ENCODE data around the gene CEP43. TPM values are rescaled to one million over a fixed set of nuclear protein-coding genes. Genes with fewer than 3 reads are reported as not detected.

CEP43 gene
- total and polyA plus RNA-seq, 2 experiments from 2014 or later, result 20.5 to 28.1 TPM

DNA sequence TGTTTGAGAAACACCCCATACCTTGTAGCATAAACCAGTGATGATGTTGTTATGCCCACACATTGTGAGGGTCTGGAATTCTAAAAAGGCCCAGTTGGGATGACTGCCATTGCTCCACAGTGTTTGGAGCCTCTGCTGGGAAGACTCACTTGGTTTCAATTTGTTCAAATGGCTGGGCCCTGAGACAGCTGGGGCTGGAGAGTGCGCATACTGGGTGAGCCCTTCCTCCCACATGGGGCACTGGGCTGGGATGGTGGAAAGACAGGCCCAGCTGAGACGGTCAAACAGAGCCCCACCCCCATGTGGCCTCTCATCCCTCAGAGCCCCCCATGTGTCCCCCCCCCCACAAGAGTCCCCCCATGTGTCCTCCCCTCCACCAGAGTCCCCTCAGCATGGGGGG, 22.6 kb upstream of the CEP43 start:
- no peaks in the 10 kb centered on the region for H3K79me2 ChIP-seq
- WGBS (ENCODE audit: low lambda C conversion rate, missing lambda C conversion rate), result no CpG with 5 or more reads among the region's 2 CpGs
- no peak for DNase-seq (ENCODE audit: low spot score)
- no peaks in the 10 kb centered on the region for H3K36me3 ChIP-seq (replicated peaks; ENCODE audit: insufficient read depth, low read depth)
- H3K27ac ChIP-seq, result no peak overlapping the region
- TF ChIP-seq EZH2phosphoT487 (IDR thresholded peaks at IDR 0.05; ENCODE audit: low read depth, severe bottlenecking, unreplicated experiment) (no peak), CTCF (IDR thresholded peaks at IDR 0.05; ENCODE audit: poor library complexity) (no peak), EZH2 (IDR thresholded peaks at IDR 0.05; ENCODE audit: borderline replicate concordance) (no peak)
- H3K9me2 ChIP-seq (replicated peaks; ENCODE audit: insufficient read depth), result no peaks in the 10 kb centered on the region
- H3K9me3 ChIP-seq (ENCODE audit: low read depth), result no peaks in the 10 kb centered on the region
- no peaks in the 10 kb centered on the region for H4K20me1 ChIP-seq (ENCODE audit: insufficient read depth, poor library complexity, severe bottlenecking)
- no peaks in the 10 kb centered on the region for H3K27me3 ChIP-seq
- H3K4me3 ChIP-seq, result no peak overlapping the region
- H3K4me1 ChIP-seq (ENCODE audit: insufficient read depth), result no peaks in the 10 kb centered on the region
- H3K4me2 ChIP-seq, result no peak overlapping the region
- no peak overlapping the region for H2AFZ ChIP-seq

DNA sequence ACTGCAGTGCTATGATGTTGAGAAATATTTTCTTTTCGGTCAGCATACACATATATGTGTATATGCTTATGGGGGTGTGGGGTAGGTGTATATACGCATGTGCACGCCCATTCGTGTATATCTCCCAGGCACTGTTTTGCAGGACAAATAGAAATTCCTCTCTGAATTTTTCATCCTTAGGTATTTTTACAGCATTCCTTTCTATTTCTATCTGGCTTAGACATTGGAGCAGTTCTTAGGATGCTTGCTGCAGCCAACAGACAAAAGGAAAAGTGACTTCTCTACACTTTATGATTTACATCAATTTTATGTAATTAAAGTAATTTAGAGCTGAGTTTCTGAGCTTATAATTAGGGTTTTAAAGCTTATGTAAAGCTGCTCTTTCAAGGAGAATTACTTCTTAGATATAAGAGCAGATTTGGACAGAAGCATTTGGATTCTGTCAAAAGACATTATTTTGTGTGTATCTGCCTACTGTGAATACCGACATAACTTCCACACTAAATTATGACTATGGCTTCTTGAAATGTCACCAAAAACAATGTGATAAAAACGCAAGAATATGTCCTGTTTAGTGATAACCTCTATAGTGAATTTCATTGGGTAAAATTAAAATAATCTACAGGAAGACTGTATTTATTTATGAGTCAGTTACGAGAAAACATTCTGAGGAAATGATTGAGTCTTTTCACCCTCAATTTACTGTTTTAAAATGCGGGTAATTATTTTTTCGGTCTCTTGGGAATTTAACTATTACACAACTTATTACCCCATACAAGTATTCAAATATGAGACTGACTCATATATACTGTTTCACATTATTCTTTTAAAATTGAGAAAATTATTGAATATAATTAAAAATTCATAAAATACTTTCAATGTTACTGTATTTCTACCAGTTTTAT, 21.3 kb upstream of the CEP43 start:
- Histone ChIP-seq H3K36me3 (replicated peaks; ENCODE audit: insufficient read depth, low read depth) (no peaks in the 10 kb centered on the region), H3K4me2 (no peak overlapping the region), H4K20me1 (ENCODE audit: insufficient read depth, poor library complexity, severe bottlenecking) (no peaks in the 10 kb centered on the region), H2AFZ (no peak overlapping the region), H3K4me3 (no peak overlapping the region), H3K4me1 (ENCODE audit: insufficient read depth) (no peaks in the 10 kb centered on the region), H3K27me3 (no peaks in the 10 kb centered on the region), H3K9me2 (replicated peaks; ENCODE audit: insufficient read depth) (no peaks in the 10 kb centered on the region), H3K9me3 (ENCODE audit: low read depth) (no peaks in the 10 kb centered on the region), H3K79me2 (no peaks in the 10 kb centered on the region), H3K27ac (no peak overlapping the region)
- no peak for DNase-seq (ENCODE audit: low spot score)
- WGBS (ENCODE audit: low lambda C conversion rate, missing lambda C conversion rate), result 84% methylated on average over 9 of the region's 9 CpGs
- TF ChIP-seq EZH2 (IDR thresholded peaks at IDR 0.05; ENCODE audit: borderline replicate concordance) (no peak), EZH2phosphoT487 (IDR thresholded peaks at IDR 0.05; ENCODE audit: low read depth, severe bottlenecking, unreplicated experiment) (no peak), CTCF (IDR thresholded peaks at IDR 0.05; ENCODE audit: poor library complexity) (no peak)

- H3K9me2 ChIP-seq (replicated peaks; ENCODE audit: insufficient read depth), result no peaks in the 10 kb centered on the region
- no peaks in the 10 kb centered on the region for H3K9me3 ChIP-seq (ENCODE audit: low read depth)
- H2AFZ ChIP-seq, result no peak overlapping the region
- no peak overlapping the region for H3K27ac ChIP-seq
- H3K36me3 ChIP-seq (replicated peaks; ENCODE audit: insufficient read depth, low read depth), result no peaks in the 10 kb centered on the region
- no peak overlapping the region for H3K4me3 ChIP-seq
- H3K79me2 ChIP-seq, result no peaks in the 10 kb centered on the region
- no peaks in the 10 kb centered on the region for H4K20me1 ChIP-seq (ENCODE audit: insufficient read depth, poor library complexity, severe bottlenecking)
- no peak for TF ChIP-seq CTCF (IDR thresholded peaks at IDR 0.05; ENCODE audit: poor library complexity)
- H3K27me3 ChIP-seq, result no peaks in the 10 kb centered on the region
- H3K4me2 ChIP-seq, result no peak overlapping the region
- no peak for DNase-seq (ENCODE audit: low spot score)
- WGBS (ENCODE audit: low lambda C conversion rate, missing lambda C conversion rate), result 94% methylated on average over 3 of the region's 3 CpGs
- H3K4me1 ChIP-seq (ENCODE audit: insufficient read depth), result no peaks in the 10 kb centered on the region
Observed at GRCh38 chr6:166980738-166981137, 18.5 kb upstream of the CEP43 start.

All from hepatocyte (in vitro differentiated cells).